HG02852 (cell line): Measurements from ENCODE around the gene RRP8.
A peak's percentile ranks its signal among the peaks of the same experiment; 100 is the strongest.

Experiments
- ATAC-seq: cut with Tn5 transposase; IDR thresholded peaks from one replicate; pipeline ENCODE4 v1.9.1; 2021; ENCODE audit warnings: mild to moderate bottlenecking, moderate library complexity; ENCODE audit not compliant: unreplicated experiment

The RRP8 gene

DNA sequence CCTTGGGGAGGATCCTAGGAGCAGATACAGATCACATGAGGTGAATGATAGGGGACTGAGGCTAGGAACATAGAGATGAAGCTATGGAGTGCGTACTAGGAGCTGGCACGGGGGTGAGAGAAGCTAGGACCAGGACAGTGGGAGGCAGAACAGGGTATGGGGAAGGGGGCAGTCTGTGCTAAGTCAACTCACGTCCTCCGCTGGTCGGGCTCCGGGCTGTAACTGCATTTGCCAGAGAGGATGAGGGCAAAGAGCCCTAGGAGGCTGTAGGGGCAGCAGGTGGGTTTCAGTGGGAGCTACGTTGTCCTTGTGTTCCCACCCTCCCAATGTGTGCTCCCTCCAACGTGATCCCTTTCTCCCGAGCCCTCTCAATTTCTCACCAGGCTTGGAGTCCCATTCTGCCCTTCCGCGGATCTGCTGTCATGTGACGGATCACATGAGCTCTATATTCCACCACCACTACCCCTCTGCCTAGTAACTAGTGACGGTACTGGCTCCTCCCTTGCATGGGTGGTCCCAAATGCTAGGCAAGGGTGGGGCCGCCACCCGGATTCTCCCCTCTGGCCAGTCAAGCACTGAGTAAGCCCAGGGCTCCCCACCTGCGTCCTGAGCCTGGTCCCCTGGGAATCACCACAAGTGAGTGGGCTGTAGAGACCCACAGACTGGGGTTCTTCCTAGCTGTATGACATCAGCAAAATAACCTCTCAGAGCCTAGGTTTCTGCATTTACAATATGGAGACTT is 15.8 kb upstream of the RRP8 start, which contains the start of gene TPP1:
TPP1 (minus strand) TSS at position 419 of the 742 bp plus-strand sequence; CDS start at position 397, 22 bp downstream.
- peak; percentile 98 for ATAC-seq

DNA sequence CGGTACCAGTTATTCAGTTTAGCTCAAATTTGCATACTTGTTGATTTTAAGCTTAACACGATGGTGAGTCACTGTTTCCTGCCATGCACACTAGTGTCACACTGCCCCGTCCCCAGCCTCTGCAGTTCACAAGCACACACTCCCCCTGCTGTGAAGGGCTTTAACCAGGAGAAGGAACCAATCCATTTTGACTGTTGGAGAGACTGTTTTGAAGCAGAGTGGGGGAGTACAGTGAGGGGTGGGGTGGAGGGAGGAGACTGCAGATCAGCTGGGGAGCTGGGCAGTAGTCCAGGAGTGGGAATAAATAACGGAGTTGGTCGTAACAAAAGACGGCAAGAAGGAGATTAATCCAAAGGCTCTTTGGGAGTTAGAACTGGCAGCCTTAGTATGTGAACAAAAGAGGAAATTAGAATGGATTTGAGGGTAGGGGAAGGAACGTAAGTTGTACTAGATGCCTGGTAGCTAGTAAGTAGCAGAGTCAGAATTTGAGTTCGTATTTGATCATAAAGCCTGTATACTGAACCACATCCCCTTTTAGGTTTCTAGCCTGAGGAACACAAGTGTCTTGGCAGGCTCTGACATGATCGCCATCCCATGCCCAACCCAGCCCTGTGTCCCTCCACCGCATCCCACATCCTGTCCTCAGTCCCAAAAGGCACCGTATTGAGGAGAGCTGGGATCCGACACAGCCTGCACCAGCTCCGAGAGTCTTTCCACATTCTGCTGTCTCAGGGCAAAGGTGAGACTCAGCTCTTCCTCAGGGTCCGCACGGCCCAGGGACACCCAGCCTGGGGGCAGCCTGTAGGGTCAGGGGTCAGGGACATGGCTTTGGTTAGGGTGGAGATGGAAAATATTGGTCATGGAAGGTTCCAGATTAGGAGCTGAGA is 14.9 kb upstream of the RRP8 start:
- ATAC-seq, result peak; percentile 24

DNA sequence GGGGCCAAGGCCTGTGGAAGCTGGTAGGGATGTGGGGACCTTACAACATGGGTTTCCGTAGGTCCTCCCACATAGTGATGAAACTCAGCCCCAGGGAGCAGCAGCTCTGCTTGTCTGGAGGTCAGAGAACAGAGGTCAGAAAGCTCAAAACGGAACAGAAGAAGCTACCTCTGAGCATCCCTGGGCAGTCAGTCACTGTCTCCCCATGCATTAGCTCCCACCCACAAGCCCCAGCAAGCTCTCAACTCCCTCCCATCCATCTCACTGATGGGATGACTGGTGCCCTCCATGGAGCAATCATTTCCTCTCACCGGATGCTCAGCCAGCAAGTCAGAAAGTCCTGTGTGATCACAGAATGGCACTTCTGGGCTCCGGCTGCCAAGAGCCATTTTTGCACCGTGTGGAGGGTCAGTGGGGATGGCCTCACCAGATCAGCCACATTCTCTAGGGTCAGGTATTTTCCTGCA is 13.9 kb upstream of the RRP8 start:
- no peak for ATAC-seq

DNA sequence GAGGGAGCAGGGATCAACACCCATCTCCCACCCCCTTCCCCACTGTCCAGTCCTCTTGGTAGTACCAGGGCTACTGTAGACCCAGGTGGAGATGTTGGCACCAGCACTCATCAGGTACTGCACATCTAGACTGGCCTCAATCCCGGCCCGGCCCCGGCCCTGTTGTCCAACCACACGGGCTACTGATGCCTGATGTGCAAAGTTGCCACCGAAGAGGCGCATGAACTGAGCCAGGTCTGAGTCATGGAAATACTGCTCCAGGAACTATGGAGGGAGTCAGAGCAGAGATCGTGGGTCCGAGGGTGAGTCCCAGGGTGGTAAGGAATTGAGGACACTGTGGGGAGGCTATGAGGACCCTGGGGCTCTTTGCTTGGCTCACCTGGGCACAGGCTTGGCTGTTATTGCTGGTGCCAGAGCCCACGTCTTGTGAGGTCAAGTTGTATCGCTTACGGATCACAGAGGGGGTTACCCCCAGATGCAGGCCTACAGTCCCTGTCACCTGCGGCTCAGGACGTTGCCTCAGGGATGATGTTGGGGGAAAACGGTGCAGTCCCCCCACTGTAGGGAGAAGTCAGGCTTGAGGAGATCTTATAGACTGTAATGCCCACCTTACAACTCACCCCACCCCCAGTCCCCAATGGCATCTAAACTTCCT is 13.3 kb upstream of the RRP8 start:
- ATAC-seq, result no peak

DNA sequence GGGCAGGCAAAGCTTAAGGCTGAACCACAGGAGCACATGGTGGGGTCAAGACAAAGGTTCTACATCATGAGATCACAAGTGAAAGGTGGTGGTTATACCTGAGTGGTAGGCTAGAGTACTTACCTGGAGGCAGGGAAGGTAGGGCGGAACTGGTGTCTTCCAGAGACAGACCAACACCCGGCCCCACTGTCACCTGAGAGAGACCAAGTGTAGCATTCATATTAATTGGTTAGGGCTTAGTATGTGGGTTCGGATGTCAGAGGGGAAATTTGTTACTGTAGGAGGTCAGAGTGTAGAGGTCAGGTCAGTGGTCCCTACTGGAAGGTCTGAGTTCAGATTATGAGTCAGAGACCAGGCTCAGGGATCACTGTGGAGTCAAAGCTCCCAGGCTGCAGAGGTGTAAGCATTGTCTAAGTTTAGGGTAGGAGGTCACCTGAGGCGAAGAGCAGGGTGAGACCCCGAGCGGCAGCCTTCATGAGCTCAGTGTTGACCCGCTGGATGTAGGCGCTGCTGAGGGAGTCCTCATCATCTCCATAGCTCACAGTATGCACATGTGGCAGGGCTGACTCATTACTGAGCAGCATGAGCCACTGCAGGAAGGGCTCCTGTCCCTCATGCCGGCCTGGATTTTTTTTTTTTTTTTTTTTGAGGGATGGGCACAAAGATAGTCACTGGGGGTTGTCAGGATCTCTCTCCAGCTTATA is 12.6 kb upstream of the RRP8 start:
- no peak for ATAC-seq

DNA sequence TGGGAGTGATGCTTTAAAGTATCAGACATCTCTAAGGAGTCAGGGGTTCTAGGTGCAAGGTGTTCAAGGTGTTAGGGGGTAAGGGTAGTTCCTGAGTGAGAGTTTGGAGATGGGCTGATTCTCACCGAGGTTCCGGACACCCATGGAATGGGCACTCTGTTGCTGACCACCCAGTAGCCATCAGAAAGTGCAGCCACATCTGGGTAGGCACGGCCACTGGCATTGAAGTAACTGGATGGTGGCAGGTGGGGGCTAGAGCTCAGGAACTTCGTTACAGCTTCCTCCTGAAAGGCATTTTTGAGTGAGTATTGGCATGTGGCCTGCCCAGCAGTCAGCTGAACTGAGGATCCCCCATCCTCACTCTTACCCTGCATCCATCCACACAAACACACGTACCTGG is 11.6 kb upstream of the RRP8 start:
- no peak for ATAC-seq

DNA sequence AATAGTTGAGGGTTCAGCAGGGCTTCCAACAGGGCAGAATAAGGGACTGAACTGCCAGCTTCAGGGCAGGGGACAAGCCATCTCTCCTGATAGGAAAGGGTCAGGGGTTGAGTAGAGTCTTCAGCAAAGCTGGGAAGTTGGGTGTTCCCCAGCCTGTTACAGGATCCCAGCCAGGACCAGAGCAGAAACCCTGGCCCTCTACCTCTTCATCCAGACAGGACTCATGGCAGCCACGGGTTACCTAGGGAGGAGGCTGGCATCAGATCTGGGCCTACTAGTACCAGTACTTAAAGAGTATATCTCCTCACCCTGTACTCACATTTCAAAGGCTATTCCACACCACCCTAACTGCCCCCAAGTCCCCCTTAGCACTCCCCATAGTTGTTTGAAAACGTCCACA is 11.0 kb upstream of the RRP8 start:
- no peak for ATAC-seq

DNA sequence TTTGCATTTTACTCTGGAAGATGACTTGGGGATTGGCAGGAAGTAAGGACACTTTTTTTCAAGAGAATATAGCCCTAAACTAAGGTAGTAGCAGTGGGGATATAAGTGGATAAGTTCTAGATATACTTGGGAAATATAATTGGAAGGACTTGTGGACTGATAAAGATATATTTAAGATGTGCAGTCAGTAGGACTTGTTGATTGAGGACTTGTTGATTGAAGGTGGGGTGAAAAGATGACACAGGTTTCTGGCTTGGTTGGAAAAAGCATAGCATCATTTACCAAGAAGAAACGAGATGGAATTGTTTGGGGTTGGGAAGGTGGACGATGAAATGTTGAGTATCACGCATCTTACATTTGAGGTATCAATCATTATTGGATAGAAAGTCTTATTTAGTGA is 10.1 kb upstream of the RRP8 start:
- no peak for ATAC-seq

DNA sequence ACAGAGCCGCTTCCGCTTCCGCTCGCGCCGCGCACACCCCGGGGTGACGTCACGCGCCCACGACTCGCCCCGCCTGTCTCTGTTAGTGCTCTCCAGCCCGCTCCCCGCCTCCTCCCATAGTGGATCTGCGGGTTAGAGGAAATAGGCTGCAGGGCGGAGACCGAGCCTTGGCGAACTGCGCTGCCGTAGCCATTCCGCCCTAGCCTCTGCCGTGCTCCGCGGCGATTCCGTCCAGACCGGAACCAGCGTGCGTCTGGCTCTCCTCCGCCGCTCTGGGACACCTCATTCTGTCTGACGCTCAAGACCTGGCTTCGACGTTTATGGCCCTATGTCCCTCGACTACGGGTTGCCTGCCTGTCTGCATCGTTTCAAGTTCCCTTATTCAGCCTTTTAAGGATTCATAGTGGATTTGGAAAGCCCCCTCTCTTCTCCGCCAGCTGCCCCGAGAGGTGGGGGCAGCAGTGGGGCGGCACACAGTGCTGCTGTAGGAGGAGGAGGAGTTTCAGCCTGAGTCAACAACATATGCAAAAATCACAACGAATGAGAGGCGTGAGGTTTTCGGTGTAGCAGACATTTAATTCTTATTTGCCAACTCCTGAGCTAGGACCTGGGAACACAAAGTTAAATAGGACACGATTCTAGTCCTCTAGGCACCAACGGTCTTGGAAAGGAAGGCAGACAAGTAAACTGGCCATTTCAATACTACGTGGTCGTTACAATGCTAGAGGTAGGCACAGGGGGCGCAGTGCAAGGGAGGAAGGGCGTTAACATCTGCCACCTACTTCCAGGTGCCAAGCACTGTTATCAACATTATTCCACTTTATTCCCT is 9.0 kb upstream of the RRP8 start, which contains the start of gene TAF10:
TAF10 (minus strand) TSS at position 4 of the 829 bp plus-strand sequence. CDS start 27 bp downstream, outside the sequence.
- ATAC-seq, result peak; percentile 88

DNA sequence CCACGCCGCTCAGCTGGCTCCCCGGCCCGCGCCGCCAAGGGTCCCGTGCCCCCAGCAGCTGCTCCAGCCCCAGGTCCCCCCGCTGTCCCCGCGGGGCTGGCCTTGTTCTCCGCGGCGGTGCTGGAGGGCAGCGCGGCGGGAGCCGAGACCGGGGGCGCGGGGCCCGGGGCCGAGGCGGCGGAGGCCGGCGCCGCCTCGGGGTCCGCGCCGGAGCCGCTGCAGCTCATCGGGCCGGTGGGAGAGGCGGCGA is 8.5 kb upstream of the RRP8 start:
- peak; percentile 10 for ATAC-seq

DNA sequence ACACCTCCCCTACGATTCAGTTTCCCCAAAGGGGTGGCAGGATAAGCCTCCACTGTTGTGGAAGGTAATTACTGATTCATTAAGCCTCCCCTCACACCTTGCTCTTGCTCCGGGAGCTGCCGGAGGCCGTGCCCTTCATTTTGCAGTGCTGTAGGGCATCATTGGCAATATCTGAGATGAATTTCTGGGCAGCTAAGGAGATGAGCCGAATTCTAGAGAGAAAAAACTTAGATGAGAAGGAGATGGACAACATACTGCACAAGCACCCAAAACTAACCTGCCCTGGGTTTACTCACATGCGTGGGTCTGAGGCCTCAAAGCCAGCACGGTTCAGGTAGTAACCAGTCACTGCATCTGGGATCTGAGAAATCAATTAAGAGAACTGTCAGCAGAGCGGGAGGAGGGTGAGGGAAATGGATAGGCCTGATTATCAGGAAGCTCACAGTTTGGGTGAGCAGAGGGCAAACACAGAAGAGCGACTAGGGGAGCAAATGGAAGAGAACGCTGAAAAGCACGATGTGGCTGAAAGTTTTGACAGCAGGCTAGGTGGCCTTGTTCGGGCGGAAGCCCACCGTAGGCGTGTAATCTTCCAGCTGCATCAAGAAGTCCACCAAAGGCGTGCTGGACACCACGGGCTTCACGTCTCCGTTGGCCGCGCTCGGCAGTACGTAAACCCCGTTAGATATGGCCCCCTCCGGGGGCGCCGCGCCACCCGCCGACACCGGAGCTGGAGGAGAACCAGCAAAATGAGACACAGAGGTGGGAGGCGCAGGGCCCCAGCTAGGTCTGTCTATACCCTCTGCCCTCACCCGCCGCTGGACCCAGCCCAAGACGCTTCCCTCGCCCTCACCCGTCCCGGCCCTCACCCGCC is 7.9 kb upstream of the RRP8 start:
- no peak for ATAC-seq

DNA sequence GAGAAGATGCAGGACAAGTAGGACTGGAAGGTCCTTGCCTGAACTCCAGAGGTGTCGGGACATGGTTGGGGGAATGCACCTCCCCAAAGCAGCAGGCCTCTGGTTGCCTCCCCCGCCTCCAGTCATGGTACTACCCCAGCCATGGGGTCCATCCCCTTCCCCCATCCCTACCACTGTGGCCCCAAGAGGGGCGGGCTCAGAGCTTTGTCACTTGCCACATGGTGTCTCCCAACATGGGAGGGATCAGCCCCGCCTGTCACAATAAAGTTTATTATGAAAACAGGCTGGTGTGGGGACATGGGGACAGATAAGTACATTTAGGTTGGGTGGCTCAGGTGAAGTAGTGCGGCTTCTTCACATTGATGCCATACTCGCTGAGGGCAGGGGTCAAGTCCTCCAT is 7.2 kb upstream of the RRP8 start:
- ATAC-seq, result no peak

DNA sequence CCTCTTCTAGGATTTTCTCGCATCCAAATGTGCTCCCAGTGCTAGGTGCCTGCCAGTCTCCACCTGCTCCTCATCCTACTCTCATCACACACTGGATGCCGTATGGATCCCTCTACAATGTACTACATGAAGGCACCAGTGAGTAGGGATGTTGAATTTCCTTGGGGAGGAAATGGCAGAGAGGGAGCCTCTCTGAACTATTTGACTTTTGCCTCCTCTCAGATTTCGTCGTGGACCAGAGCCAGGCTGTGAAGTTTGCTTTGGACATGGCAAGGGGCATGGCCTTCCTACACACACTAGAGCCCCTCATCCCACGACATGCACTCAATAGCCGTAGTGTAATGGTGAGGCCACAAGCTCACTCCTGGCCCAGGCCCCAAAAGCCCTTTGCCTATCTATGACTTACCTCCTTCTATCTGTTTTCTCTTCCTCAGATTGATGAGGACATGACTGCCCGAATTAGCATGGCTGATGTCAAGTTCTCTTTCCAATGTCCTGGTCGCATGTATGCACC is 6.1 kb upstream of the RRP8 start:
- no peak for ATAC-seq

DNA sequence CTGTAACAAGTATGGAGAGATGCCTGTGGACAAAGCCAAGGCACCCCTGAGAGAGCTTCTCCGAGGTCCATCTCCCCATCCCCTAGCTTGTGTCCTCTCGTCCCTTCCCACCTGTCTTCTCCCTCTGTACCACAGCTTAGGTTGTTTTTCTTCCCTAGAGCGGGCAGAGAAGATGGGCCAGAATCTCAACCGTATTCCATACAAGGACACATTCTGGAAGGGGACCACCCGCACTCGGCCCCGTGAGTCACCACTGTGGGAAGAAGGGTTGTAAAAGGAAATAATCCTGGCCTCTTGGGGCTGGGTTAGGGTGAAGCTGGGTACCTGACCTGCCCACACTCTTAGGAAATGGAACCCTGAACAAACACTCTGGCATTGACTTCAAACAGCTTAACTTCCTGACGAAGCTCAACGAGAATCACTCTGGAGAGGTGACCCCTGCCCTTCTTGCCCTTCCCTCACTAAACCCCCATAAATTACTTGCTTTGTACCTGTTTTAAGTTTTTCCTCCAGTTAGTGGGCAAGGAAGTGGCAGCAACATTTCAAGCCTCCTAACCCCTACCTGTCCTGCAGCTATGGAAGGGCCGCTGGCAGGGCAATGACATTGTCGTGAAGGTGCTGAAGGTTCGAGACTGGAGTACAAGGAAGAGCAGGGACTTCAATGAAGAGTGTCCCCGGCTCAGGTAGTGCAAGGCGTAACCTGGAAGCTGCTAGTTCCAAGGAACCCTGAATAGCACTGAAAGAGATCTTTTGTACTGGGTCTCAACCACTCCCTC is 5.5 kb upstream of the RRP8 start:
- ATAC-seq, result no peak

DNA sequence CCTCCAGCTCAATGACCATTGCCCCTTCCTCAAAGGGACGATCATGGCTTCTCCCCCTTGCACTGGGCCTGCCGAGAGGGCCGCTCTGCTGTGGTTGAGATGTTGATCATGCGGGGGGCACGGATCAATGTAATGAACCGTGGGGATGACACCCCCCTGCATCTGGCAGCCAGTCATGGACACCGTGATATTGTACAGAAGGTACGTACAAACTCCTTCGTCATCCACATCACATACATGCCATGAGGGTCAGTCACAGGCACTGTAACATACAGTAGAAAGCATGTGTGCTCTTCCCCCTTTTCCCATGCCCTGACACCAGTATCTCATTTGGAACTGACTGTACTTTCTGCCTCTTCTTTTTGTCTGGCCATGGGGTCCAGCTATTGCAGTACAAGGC is 4.6 kb upstream of the RRP8 start:
- no peak for ATAC-seq

DNA sequence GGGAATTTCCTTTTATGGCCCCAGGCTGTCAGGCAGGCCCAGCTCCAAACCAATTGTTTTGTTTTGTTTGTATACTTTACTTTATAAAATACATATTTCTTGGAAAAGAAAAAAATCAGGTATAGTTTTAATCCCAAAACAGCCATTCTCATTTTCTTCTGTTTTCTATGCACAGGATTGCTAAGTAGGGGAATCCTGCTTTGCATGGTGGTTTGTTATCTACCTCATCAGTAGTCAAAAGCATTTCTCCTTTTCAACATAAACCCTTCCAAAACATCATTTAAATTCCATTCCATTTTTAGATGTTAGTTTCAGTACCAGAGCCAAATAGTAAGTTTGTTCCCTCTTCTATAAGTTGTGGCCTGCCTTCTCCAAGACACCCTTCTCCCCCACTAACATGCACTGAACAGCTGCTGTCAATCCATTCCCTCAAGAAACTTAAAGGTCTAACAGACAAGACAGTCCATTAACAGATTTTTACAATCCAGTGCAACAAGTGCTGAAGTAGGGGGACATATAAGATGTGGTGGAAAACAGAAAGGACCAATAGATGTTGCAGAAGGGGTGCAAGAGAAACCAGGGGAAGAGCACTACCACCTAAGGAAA is 3.9 kb upstream of the RRP8 start:
- no peak for ATAC-seq

DNA sequence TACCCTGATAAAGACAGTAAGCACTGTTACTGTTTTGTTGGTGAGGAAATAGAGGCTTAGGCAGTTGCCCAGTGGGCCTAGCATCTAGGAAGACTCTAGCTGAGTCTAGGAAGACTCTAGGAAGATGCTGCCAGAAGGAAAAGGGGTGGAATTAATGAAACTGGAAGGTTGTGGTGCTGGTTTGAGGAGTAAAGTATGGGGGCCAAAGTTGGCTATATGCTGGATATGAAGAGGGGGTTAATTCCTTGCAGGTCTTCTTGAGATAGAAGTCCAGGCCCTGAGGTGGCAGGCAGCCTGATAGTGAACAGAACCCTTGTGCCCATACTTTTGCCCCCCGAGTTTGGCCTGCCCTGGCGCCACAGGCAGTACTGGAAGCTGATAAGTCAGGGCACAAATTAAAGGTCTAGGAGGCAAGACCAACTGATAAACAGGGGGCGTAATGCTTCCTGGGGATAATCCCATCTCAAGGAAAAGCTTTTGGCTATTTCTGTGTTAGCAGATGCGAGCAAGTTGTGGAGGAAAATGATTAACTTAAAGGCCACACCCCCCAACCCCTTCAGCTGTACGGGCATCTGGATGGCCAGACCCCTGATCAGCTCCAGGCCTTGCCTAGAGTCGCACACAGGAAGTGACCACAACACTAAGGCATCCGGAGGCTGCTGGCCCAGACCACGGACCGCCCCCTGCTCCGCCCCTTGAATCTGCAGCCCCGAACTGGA is 3.2 kb upstream of the RRP8 start:
- ATAC-seq, result peak; percentile 31
